ENCODE results near the gene SIAH1.
"Not testable (repeated sequence)": the region's sequence is repeated elsewhere in the genome, so short reads cannot be mapped to it uniquely, and the experiment has no call there.

The SIAH1 gene

DNA sequence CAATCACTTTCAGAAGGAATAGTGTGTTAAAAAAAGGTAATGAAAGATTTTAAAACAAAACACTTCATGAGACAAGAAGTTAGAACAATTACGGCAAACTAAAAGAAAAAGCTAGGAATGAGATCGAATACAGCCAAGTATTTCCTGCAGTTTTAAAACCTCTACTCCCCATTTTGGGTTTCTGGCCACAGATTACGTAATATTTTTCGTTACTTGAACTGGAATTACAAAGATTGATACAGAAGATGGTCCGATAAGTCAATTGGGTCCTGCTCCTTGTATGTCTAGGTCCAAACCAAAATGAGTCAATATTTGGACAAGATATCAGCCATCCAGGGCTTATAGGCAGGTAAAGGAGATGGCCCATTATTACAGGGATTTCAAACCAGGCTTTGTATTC lies 52.2 kb downstream of the SIAH1 start:
- DNase-seq (ENCODE audit: low read depth), result no peak

DNA sequence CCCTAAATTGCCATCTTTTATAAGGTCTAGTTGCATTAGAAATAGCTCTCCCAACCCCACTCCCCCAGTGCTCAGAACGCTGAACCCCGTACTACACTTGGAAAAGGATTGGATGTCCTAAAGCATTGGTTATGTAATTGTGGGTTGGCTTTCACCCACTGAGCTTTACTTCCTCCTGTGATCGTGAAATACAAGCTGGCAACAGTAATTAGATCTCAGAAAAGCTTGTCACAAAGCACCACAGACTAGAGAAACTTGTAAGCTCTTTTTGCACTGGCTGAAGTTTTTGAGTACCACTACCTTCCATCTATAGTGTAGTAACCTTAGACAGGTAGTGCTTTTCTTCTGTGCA lies 54.4 kb downstream of the SIAH1 start:
- no peak for DNase-seq (ENCODE audit: low read depth)

DNA sequence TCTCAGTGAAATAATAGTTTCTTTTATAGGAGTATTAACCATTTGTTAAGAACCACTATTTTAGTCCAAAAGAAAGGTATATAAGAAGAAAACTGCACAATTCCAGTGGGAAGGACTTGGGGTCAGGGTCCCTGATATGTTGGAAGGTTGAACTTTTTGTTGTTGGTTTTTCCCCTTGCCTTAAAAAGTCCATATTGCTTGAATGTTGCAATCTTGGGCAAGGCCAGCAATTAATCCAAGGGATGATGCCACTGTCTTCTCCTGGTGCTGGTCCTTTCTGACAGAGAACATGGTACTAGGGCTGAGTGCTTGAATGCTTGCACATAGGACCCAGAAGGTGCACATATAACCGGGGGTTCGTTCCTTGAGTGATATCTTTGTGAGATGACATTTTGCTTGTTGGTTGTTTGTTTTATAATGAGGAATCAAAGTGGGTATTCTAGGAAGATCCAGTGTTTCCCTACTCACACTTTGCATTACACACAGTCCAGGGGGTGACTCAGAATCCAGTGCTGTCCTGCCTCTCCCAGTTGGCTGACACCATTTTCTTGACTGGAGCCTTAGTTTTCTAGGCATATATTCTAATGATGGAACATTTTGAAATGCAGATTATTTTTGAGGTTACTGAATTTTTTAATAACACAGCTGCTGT lies 54.9 kb downstream of the SIAH1 start:
- DNase-seq (ENCODE audit: low read depth), result peak; percentile 27

DNA sequence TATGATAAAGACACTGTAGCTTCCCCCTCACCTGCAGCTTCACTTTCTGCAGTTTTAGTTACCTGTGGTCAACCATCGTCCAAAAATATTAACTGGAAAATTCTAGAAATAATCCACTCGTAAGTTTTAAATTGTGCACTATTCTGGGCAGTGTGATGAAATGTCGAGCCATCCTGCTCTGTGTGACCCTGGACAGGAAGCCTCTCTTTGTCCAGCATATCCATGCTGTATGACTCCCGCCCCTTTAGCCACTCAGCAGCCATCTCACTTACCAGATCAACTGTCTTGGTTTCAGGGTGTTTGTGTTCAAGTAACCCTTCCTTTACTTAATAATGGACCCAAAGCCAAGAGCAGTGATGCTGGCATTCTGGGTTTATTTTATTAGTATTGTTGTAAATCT lies 56.1 kb downstream of the SIAH1 start:
- no peak for DNase-seq (ENCODE audit: low read depth)

DNA sequence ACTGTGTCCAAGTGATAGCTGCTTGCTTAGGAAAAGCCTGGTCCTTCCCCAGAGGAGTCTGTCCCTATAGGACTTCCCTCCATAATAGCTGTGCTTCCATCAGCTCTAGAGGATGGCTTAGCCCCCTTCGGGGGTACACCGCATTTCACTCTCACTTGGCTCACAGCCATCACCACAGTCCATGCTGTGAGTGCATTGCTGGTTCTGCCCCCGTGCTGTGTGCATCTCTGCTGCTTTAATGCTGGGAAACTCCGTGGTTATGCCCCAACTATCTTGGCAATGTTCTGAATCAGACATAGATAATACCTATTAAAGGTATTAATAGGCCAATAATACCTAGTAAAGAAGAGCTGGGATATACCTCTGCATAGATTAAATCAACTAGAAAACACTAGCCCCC lies 58.3 kb downstream of the SIAH1 start:
- DNase-seq (ENCODE audit: low read depth), result no peak

DNA sequence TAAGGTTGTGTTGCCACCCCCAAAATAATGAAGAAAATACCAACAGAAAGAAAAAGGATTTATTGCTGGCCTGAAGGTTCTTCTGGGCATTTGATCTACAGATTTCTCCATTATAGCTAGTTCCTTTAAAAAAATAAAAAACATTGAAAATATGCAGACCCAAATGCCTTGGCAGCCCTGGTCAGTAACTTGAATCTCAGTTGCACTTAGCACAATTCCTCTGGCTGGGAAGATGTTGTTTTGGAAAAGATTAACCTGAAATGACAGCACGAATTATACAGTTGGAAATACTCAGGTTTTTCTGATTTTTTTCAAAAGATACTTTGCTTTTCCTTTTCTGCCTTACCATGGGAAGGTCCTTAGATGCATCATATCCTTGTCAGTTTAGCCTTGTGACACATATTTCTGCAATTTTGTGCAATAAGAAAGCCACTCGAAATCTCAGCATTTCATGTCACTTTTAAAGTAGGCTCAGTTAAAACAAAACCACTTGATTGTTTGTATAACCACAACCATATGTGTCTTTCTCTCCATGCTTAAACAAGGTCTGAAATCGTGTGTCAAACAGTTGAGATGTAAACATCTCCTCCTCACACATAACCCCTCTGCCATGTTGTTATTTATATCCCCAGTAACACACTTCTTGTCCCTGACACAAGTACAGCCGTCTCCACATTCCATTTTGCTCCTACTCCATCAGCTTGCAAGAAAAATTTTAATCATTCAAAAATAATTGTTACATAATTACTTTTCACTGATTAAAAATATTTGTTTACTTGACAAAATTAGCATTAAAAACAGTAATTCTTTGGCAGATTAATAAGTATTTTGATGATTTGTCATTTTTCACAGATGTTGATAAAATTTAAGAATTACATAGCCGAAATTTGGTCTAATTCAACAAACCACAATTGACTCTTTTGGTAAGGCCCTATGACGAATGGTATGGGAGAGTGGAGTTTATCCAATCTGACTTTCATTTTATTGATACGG lies 61.1 kb downstream of the SIAH1 start:
- no peak for DNase-seq (ENCODE audit: low read depth)

DNA sequence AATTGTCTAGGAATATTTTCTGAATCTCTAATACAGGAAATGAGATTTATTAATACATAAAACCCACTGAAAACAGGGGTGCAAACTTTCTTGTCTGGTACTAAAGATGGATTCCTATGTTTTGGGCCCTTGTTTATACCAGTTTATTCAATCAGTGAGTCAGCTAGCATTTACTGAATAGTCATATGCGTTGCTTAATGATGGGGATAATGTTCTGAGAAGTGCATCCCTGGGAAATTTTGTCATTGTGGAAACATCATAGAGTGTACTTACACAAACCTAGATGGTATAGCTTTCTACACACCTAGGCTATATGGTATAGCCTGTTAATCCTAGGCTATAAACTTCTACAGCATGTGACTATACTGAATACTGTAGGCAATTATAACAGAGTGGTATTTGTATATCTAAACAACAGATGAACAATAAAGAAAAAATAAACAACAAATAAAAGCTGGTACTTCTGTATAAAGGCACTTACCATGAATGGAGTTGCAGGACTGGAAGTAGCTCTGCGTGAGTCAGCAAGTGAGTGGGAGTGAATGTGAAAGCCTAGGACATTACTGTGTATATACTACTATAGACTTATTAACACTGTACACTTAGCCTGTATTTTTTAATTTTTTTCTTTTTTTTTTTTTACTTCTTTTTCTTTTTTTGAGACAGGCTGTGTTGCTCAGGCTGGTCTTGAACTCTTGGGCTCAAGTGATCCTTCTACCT lies 63.7 kb downstream of the SIAH1 start:
- DNase-seq (ENCODE audit: low read depth), result peak; percentile 78

DNA sequence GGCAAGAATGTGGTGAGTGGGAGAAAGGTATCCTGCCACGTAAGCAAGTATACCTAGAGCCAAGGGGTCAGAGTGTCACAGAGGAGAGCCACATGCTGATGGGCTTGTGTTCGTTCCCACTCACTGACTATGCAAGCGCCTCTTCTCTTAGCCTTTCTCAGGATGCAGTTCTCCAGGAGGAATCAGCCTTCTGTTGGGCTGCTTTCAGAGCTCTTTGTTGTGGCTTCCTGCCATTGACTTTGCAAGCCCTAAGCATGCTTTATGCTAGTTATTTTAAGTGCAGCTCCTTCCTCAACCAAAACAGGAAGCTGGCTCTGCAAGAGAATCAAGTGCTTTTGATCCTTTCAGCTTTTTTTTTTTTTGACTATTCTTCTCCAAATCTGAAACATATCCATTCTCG lies 66.6 kb downstream of the SIAH1 start:
- no peak for DNase-seq (ENCODE audit: low read depth)

DNA sequence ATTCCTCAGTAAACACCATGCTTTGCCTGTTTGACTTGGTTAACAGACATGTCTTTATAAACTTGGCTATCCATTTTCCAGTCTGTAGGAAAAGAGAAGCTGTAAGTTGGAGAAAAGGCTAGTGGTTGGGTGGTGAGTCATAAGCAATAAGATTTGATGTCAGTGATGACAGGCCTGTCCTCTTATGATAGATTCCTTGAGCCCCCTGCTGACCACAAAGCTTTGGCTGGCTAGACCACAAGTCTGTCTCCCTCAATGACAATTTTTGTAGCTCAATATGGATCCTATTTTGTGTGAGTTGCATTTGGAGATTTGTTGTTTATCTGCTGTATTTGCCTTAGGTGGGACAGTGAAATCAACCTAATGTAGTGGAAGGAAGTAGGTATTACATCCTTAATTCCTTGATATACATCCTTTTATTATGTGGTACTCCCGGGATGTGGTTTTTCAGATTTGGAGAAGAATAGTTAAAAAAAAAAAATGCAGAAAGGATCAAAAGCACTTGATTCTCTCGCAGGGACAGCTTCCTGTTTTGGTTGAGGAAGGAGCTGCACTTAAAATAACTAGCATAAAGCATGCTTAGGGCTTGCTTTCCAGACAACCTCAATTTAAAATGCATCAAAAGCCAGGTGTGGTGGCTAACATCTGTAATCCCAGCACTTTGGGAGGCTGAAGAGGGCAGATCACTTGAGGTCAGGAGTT lies 67.4 kb downstream of the SIAH1 start:
- peak; percentile 66 for DNase-seq (ENCODE audit: low read depth)

DNA sequence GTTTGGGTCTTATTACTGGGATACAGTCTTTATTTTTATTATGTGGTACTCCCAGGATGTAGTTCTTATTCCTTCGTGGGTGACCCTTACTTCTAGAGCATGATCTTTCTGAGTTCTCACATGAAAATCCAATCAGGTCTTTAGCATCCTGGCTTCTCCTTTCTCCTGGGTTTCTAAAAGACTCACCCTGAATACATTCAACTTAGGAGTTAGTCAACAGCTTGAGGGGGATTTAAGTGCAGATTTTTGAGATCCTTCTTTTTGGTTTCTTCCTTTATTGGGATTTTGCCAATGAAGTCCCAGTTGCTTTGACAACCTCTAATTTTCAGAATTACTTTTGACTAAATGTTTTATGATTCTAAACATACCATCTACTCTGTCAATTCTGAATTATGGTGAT lies 68.2 kb downstream of the SIAH1 start:
- DNase-seq (ENCODE audit: low read depth), result no peak

DNA sequence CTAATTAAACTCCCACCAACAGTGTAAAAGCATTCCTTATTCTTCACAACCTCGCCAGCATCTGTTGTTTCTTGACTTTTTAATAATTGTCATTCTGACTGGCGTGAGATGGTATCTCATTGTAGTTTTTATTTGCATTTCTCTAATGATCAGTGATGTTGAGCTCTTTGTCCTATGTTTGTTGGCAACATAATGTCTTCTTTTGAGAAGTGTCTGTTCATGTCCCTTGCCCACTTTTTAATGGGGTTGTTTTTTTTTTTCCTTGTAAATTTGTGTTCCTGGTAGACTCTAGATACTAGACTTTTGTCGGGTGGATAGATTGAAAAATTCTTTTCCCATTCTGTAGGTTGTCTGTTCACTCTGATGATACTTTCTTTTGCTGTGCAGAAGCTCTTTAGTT lies 71.3 kb downstream of the SIAH1 start:
- DNase-seq (ENCODE audit: low read depth), result not testable (repeated sequence)

DNA sequence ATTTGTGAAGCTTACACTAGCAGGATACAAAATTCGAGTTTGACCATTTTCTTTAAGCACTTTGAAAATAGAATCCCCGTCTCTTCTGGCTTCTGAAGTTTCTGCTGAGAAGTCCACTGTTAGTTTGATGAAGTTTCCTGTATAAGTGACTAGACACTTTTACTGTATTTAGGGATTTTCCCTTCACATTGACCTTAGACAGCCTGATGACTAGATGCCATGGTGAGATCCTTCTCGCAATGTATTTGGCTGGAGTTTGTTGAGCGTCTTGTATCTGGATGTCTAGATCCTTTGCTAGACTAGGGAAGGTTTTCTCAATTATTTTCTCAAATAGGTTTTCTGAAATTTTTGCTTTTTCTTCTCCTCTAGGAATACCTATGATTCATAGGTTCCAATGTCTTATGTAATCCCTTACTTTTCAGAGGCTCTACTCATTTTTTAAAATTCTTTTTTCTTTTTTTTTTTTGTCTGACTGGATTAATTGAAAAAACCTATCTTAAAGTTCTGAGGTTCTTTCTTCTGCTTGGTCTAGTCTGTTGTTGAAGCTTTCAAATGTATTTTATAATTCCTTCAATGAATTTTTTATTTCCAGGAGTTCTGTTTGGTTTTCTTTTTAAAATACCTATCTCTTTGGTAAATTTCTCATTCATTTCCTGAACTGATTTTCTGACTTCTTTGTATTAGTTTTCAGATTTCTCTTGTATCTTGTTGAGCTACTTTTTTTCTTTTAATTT lies 74.1 kb downstream of the SIAH1 start:
- DNase-seq (ENCODE audit: low read depth), result no peak
